Skeletal muscle tissue (tissue), 4 donors: ENCODE data around the gene TFCP2L1. TPM values are rescaled to one million over a fixed set of nuclear protein-coding genes. Genes with fewer than 3 reads are reported as not detected.
"Not testable (repeated sequence)": the region's sequence is repeated elsewhere in the genome, so short reads cannot be mapped to it uniquely, and the experiment has no call there.

Source experiments
- H3K27ac ChIP-seq: one replicate; pipeline ENCODE4 v1.7.0; 2013; ENCODE audit warnings: mild to moderate bottlenecking, low read depth, low read length, inconsistent platforms
- H3K27me3 ChIP-seq, 3 donors: one replicate each; pipeline ENCODE4 v1.7.0; 2013; ENCODE audit warnings: low read length in 3 of 3; ENCODE audit not compliant: control insufficient read depth in 3 of 3, insufficient read depth in 3 of 3
- H3K36me3 ChIP-seq, 3 donors: one replicate each; pipeline ENCODE4 v1.7.0; 2013; ENCODE audit warnings: low read length in 3 of 3; ENCODE audit not compliant: control insufficient read depth in 3 of 3, insufficient read depth in 3 of 3
- H3K4me1 ChIP-seq, 3 donors: one replicate each; pipeline ENCODE4 v1.7.0; 2013; ENCODE audit warnings: low read length in 3 of 3, mild to moderate bottlenecking in 3 of 3; ENCODE audit not compliant: control insufficient read depth in 3 of 3, insufficient read depth in 3 of 3
- H3K4me3 ChIP-seq, 3 donors: one replicate each; pipeline ENCODE4 v1.7.0; 2013; ENCODE audit warnings: low read length in 3 of 3
- H3K9ac ChIP-seq, 3 donors: one replicate each; pipeline ENCODE4 v1.7.0; 2013; ENCODE audit warnings: low read length in 3 of 3, mild to moderate bottlenecking in 3 of 3, moderate library complexity in 2 of 3, low read depth in 1 of 3
- H3K9me3 ChIP-seq, 3 donors: one replicate each; pipeline ENCODE4 v1.7.0; 2013; ENCODE audit warnings: low read length in 3 of 3; ENCODE audit not compliant: control insufficient read depth in 3 of 3
- total RNA-seq: library from RNA; depleted of rRNA; stranded (reverse); fragments of >200 nt; gene quantifications from one replicate; pipeline ENCODE4 v1.2.3, GENCODE V29; 2014
- donor health status: Osteomylitis.

Gene TFCP2L1
- total RNA-seq, 1 donor from 2014 or later = under 0.01 TPM

DNA sequence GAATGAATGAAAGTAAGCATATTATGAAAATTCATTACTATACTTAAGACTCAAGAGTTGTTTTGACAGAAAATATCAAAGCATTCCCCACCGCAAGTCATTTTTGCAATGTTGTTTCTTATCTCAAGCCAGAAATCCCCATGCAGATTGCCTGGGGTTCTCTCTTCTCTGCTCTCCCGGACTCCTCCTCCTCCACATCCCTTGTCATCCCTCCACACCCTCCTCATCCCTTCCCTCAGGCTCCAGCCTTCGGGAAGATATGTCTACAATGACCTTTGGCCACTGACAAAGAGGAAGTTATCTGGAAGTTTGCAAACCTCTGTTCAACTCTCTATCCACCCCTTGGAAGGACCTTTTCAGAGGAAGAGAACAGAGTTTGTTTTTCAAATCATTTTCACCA lies 11.9 kb downstream of the TFCP2L1 start:
- H3K4me1 ChIP-seq = no peaks in the 10 kb centered on the region
- no peak overlapping the region for H3K27ac ChIP-seq
- peaks cover 0 to 4% (median 0%) of the 10 kb centered on the region in 3 donors for H3K27me3 ChIP-seq
- H3K9ac ChIP-seq = no peak overlapping the region
- no peaks in the 10 kb centered on the region for H3K9me3 ChIP-seq
- no peak overlapping the region for H3K4me3 ChIP-seq
- H3K36me3 ChIP-seq = no peaks in the 10 kb centered on the region

DNA sequence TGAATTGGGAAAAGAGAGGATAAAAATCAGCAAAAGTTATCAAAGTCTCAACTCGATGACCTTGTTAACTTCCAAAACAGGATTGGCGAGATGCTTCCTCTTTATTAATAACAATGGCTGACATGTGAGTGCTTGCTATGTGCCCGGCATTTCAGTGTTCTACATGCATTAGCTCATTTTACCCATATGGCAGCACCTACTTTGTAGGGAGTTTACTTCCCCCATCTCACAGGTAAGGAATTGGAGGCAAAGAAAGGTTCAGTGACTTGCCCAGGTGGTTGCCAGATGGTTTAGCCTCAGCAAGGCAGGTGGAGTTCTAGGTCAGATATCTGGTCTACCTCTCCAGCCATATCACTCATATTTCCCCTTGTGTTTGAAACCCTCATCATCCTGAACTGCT lies 12.4 kb downstream of the TFCP2L1 start:
- H3K9ac ChIP-seq = no peak overlapping the region
- no peaks in the 10 kb centered on the region for H3K36me3 ChIP-seq
- H3K4me3 ChIP-seq = no peak overlapping the region
- peaks cover 0 to 4% (median 0%) of the 10 kb centered on the region in 3 donors for H3K27me3 ChIP-seq
- H3K9me3 ChIP-seq = no peaks in the 10 kb centered on the region
- no peak overlapping the region for H3K27ac ChIP-seq
- no peaks in the 10 kb centered on the region for H3K4me1 ChIP-seq

DNA sequence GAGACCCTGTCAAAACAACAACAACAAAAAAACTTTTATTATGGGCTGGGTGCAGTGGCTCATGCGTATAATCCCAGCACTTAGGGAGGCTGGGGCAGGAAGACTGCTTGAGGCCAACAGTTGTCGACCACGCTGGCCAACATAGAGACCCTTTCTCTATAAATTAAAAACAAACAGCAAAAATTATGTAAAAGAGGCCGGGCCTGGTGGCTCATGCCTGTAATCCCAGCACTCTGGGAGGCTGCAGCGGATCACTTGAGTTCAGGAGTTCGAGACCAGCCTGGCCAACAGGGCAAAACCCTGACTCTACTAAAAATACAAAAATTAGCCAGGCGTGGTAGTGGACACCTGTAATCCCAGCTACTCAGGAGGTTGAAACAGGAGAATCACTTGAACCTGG lies 15.6 kb downstream of the TFCP2L1 start:
- H3K9me3 ChIP-seq, H3K4me3 ChIP-seq, H3K4me1 ChIP-seq, H3K27me3 ChIP-seq, H3K27ac ChIP-seq, H3K36me3 ChIP-seq, H3K9ac ChIP-seq: not testable (repeated sequence)

DNA sequence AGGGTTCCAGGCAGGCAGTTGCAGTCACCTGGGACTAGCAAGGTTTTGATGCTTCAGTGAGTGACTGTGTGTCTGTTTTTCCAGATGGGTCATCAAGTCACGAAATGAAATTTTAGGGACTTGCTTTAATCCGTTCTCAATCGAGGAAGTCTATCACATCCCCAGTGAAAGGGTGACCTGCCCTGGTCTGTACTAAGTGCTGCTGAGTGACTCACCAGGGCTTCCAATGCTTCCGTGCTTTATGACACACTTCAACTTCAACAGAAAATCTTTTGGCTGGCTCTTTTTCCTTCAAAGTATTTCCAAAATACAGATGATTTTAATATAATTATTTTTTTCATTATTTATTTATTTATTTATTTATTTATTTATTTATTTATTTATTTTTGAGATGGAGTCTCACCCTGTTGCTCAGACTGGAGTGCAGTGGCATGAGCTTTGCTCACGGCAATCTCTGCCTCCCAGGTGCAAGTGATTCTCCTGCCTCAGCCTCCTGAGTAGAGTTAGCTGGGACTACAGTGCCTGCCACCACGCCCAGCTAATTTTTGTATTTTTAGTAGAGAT lies 18.4 kb downstream of the TFCP2L1 start:
- H3K9me3 ChIP-seq = no peaks in the 10 kb centered on the region
- H3K36me3 ChIP-seq = no peaks in the 10 kb centered on the region
- H3K4me1 ChIP-seq = no peaks in the 10 kb centered on the region
- H3K27ac ChIP-seq = no peak overlapping the region
- no peaks in the 10 kb centered on the region for H3K27me3 ChIP-seq
- no peak overlapping the region for H3K4me3 ChIP-seq
- no peak overlapping the region for H3K9ac ChIP-seq

DNA sequence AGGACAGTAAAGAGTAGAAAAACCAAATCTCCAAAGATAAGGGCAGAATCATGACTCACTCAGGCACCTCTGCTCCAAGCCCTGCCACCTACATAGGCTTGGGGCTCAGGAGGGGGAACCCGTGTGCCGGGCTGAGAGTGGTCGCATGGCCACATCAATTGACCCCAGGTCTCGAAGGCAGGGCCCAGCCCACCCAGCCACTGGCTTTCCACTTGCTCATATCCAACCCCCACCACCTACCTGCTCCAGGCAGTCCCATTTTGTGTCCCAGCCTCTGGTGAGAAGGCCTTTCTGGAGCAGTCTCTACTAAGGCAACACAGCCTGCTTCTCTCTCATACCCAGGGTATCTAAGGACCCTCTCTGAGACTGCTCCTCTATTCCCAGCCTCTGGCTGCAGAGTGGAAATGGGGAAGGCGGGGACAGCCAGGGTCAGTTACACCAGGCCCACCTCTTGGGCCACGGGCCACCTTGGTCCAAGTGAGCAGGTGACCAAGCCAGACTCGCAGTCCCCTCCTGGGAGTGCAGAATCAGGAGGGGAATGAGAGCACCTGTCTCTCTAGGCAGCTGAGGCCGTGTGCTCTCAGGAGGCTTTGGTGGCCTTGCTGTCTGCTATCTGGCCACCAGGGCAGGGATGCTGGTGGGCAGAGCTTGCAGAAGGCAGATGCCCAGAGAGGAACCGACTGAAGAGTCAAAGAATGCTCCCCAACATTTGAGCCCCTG lies 20.8 kb downstream of the TFCP2L1 start:
- no peaks in the 10 kb centered on the region for H3K9me3 ChIP-seq
- H3K27ac ChIP-seq = no peak overlapping the region
- H3K9ac ChIP-seq = no peak overlapping the region
- H3K36me3 ChIP-seq = no peaks in the 10 kb centered on the region
- no peaks in the 10 kb centered on the region for H3K4me1 ChIP-seq
- H3K27me3 ChIP-seq = no peaks in the 10 kb centered on the region
- no peak overlapping the region for H3K4me3 ChIP-seq

DNA sequence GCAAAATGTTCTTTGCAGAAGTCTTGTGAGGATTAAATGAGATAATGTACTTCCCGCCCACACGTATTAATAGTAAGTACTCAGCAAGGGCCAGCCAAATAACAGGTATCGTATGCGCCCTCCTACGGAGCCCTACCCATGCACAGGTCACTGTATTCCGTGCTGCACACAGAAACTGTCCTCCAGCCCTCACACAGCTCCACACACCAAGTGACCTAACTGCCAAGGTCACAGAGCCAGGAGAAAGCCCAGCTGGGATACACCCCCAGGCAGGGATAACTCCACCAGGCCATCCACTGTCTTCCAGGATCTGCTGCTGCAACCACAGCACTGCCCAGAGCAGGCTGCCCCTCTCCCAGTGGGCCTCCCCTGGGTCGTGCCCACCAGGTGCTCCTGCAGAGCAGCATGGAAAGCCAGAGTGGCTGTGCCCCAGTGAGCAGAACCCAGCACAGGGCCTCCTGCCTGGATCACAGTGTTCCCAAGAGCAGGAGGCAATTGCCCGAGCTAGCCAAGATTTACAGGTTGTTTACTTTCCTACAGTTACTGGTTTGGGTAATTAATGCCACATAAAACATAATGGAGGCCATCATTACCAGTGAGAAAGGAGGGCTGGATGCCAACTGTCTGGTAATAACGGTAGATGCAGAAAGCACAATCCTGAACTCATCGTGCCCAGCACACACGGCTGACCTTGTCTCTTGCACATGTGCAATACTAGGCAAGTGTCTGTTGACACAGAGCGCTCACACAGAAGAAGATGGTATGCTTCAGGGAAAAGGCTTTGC lies 24.4 kb downstream of the TFCP2L1 start:
- Histone ChIP-seq H3K4me3 (no peak overlapping the region), H3K9me3 (no peaks in the 10 kb centered on the region), H3K4me1 (no peaks in the 10 kb centered on the region), H3K27me3 (no peaks in the 10 kb centered on the region), H3K9ac (no peak overlapping the region), H3K27ac (no peak overlapping the region), H3K36me3 (no peaks in the 10 kb centered on the region)

DNA sequence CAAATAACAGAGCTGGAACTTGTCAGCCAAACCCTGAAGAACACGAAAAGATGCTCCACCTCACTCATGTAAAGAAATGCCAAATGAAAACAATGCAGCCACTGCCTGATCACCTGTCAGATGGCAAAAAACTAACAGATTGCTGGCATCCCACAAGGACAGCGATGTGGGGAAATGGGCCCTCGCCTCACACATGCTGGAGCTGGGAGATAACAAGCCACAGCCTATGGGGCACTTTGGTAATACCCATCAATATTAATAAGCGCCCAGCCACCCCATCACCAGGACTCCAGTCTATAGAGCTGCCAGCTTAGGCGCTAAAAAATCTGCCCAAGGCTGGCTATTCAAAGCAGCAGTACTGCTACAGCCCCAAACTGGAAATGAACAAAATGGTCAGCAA lies 27.0 kb downstream of the TFCP2L1 start:
- Histone ChIP-seq H3K9ac (no peak overlapping the region), H3K4me3 (no peak overlapping the region), H3K27ac (no peak overlapping the region), H3K9me3 (no peaks in the 10 kb centered on the region), H3K27me3 (peaks cover 0 to 8% (median 5%) of the 10 kb centered on the region in 3 donors), H3K4me1 (no peaks in the 10 kb centered on the region), H3K36me3 (no peaks in the 10 kb centered on the region)

DNA sequence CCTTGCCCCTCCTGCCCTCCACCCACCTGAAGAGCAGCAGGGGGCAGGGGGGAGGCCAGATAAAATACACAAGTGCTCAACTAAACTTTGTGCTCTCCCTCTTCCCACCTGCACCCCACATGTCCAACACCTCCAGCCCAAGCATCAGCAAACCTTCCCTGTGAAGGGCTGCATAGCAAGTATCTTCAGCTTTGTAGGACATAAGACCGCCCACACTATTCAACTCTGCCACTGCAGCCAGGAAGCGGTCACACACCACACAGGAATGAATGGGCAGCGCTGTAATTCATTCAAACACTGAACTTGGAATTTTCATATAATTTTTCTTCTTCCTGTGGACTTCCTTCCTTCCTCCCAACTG lies 27.5 kb downstream of the TFCP2L1 start:
- no peaks in the 10 kb centered on the region for H3K4me1 ChIP-seq
- H3K27me3 ChIP-seq = peaks cover 0 to 8% (median 5%) of the 10 kb centered on the region in 3 donors
- H3K36me3 ChIP-seq = no peaks in the 10 kb centered on the region
- H3K9me3 ChIP-seq = no peaks in the 10 kb centered on the region
- no peak overlapping the region for H3K27ac ChIP-seq
- no peak overlapping the region for H3K9ac ChIP-seq
- H3K4me3 ChIP-seq = no peak overlapping the region

DNA sequence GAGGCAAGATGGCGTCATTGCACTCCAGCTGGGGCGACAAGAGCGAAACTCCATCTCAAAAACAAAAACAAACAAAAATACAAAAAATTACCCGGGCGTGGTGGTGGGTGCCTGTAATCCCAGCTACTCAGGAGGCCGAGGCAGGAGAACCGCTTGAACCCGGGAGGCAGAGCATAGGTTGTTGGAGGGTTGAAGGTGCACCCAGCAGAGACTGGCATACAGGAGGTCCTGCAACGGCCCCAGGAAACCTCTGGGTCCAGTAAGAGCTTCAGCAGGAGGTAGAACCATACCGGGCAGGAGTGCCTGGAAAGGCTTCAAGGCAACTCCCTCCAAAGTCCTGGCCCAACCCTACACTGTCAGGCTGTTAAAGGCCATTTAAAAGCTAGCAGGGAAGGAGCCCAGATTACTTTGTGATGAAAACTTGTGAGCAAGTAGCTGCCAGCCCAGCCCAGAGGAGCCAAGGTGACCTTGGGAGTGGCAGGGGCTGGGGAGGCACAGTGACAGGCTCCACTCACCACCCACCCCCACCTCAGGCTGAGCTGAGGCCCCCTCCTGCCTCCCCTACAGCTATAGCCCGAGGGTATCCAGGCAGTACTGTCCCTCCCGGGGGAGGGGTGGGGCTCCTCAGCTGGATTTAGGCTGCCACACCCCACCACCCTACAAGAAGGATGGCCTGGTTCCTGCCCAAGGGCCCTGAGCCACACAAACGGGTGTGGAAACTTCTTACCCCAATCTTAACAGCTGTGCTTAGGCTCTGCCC lies 28.1 kb downstream of the TFCP2L1 start:
- no peaks in the 10 kb centered on the region for H3K36me3 ChIP-seq
- no peak overlapping the region for H3K27ac ChIP-seq
- H3K9ac ChIP-seq = no peak overlapping the region
- H3K4me3 ChIP-seq = no peak overlapping the region
- no peaks in the 10 kb centered on the region for H3K4me1 ChIP-seq
- no peaks in the 10 kb centered on the region for H3K9me3 ChIP-seq
- peaks cover 0 to 8% (median 5%) of the 10 kb centered on the region in 3 donors for H3K27me3 ChIP-seq
